Measurements from ENCODE around the gene GOLGA8B. TPM values are rescaled to one million over a fixed set of nuclear protein-coding genes. Genes with fewer than 3 reads are reported as not detected.

GOLGA8B gene
- total RNA-seq, 6 donors from 2014 or later = 29.8 to 788 (median 115) TPM

DNA sequence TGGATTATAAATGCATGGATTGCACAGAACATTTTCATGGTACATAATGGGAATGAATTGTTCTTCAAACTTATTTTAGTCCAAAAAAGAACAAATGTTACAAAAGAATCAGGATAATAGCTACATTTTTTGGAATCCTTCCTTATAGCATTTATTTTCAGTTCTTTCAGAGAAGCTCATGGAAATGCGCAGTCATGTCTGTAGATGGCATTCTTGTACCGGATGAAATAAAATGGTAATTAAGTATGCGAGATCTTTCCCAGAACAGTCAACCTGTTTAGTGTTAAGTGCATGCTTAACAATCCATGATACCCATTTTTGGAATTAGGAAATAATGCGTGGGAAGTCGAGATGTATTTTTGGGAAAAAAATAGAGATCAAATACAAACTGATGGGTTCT, 38.2 kb upstream of the GOLGA8B start:
- Histone ChIP-seq H3K4me1 (no peaks in the 10 kb centered on the region), H3K36me3 (no peaks in the 10 kb centered on the region), H3K27me3 (no peaks in the 10 kb centered on the region), H3K9me3 (no peaks in the 10 kb centered on the region), H3K4me3 (no peak overlapping the region), H3K27ac (no peak overlapping the region)
- no peak for DNase-seq
- 34 to 43% methylated on average over 5 of the region's 5 CpGs for WGBS, 2 donors
- TF ChIP-seq, protein P1, sequence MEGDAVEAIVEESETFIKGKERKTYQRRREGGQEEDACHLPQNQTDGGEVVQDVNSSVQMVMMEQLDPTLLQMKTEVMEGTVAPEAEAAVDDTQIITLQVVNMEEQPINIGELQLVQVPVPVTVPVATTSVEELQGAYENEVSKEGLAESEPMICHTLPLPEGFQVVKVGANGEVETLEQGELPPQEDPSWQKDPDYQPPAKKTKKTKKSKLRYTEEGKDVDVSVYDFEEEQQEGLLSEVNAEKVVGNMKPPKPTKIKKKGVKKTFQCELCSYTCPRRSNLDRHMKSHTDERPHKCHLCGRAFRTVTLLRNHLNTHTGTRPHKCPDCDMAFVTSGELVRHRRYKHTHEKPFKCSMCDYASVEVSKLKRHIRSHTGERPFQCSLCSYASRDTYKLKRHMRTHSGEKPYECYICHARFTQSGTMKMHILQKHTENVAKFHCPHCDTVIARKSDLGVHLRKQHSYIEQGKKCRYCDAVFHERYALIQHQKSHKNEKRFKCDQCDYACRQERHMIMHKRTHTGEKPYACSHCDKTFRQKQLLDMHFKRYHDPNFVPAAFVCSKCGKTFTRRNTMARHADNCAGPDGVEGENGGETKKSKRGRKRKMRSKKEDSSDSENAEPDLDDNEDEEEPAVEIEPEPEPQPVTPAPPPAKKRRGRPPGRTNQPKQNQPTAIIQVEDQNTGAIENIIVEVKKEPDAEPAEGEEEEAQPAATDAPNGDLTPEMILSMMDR (IDR thresholded peaks at IDR 0.05) = peak in 1 of 6 experiments; percentile 13
- TF ChIP-seq POLR2AphosphoS5 (IDR thresholded peaks at IDR 0.05) = no peak
- no peak for ATAC-seq (ENCODE audit: low FRiP score in 2 of 2)

DNA sequence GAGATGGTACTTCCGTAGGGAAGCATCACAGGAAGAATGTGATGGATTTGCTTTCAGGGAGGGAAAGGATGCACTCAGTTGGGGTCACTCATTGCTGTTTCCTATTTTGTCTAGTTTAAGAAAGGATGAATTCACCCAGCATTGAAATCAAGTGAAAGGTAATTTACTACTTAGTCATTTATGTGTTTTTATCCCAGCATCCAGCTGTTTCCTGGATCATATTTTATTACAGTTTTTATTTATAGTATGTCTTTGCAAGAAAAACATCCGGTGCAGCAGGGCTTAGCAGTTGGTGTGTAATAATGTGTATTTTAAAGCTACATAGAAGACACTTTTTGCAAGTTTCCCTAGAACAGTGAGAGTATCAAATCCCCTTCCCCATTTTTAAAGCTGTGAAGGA, 37.4 kb upstream of the GOLGA8B start:
- Histone ChIP-seq H3K36me3 (no peaks in the 10 kb centered on the region), H3K4me1 (no peaks in the 10 kb centered on the region), H3K9me3 (no peaks in the 10 kb centered on the region), H3K27ac (no peak overlapping the region), H3K4me3 (no peak overlapping the region), H3K27me3 (no peaks in the 10 kb centered on the region)
- WGBS, 2 donors = 28 to 30% methylated on average over 2 of the region's 2 CpGs
- no peak for DNase-seq
- TF ChIP-seq POLR2AphosphoS5 (IDR thresholded peaks at IDR 0.05) = no peak
- ATAC-seq (ENCODE audit: low FRiP score in 2 of 2) = no peak

DNA sequence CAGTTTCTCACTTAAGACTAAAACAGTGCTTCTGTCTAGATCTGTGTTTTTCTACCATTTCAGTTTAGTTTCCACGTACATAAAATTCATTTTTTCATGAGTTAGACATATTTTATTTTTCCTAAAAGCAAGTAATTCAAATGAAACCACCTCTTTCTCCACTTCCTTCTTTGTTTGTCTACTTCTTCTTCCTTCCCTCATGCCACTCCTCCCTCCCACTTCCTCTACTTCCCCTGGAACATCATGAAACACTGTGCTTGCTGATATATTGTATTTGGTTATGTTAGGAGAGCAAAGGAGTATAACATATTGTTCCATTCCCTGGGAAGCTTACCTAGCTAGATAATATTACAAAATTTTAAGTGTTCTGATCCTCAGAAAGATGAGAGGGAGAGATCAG, 36.7 kb upstream of the GOLGA8B start:
- no peaks in the 10 kb centered on the region for H3K4me1 ChIP-seq
- no peak overlapping the region for H3K27ac ChIP-seq
- no peaks in the 10 kb centered on the region for H3K9me3 ChIP-seq
- WGBS, 2 donors = 0 to 90% methylated on average over 1 of the region's 1 CpG
- no peaks in the 10 kb centered on the region for H3K36me3 ChIP-seq
- DNase-seq = no peak
- peak in 1 of 2 donors; percentile 42 for ATAC-seq (ENCODE audit: low FRiP score in 2 of 2)
- no peaks in the 10 kb centered on the region for H3K27me3 ChIP-seq
- TF ChIP-seq POLR2AphosphoS5 (IDR thresholded peaks at IDR 0.05) = no peak
- TF ChIP-seq POLR2A (IDR thresholded peaks at IDR 0.05) = no peak
- TF ChIP-seq, protein P1 (IDR thresholded peaks at IDR 0.05) = no peak
- no peak for TF ChIP-seq EP300 (IDR thresholded peaks at IDR 0.05)
- H3K4me3 ChIP-seq = no peak overlapping the region

DNA sequence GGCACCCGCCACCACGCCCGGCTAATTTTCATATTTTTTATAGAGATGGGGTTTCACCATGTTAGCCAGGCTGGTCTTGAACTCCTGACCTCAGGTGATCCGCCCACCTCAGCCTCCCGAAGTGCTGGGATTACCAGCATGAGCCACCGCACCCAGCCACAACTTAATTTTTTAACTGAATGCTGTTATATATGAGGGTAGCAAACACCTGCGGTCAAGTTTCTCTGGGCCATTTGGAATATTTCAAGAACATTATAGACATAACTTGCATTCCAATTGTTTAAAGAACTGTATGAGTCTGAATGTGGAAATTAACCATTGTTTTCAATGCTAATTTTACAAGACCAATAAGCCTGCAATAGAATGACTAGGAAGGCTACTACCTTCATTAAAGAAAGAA, 35.7 kb upstream of the GOLGA8B start:
- Histone ChIP-seq H3K4me1 (no peaks in the 10 kb centered on the region), H3K27ac (no peak overlapping the region), H3K27me3 (no peaks in the 10 kb centered on the region), H3K9me3 (no peaks in the 10 kb centered on the region), H3K4me3 (no peak overlapping the region), H3K36me3 (no peaks in the 10 kb centered on the region)
- TF ChIP-seq, protein P1 (IDR thresholded peaks at IDR 0.05) = no peak
- TF ChIP-seq EP300 (IDR thresholded peaks at IDR 0.05) (no peak), POLR2AphosphoS5 (IDR thresholded peaks at IDR 0.05) (no peak), POLR2A (IDR thresholded peaks at IDR 0.05) (no peak)
- ATAC-seq (ENCODE audit: low FRiP score in 2 of 2) (no peak), DNase-seq (no peak)
- WGBS, 2 donors = 93 to 94% methylated on average over 6 to 7 of the region's 7 CpGs

DNA sequence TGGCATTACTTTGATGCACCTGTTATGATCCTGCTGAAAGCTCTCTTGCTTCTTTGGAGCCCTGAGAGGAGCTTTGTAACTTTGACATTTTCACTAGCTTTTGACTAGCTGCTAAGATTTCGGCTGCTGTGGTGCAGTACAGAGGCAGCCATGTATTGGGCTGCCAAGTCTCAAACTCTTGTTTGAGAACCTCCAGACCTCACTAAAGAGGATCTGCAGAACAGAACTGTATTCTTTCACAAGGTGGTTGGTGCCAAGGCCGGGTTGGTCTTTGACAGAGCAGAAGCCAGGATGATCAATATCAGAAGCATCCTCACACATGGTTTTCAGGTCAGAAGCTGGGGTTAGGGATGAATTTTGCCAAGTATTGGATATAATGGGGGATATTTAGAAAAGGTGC, 34.6 kb upstream of the GOLGA8B start:
- H3K27ac ChIP-seq = no peak overlapping the region
- H3K4me3 ChIP-seq = no peak overlapping the region
- no peaks in the 10 kb centered on the region for H3K27me3 ChIP-seq
- H3K9me3 ChIP-seq = no peaks in the 10 kb centered on the region
- no peaks in the 10 kb centered on the region for H3K36me3 ChIP-seq
- TF ChIP-seq EP300 (IDR thresholded peaks at IDR 0.05) = no peak
- TF ChIP-seq, protein P1 (IDR thresholded peaks at IDR 0.05) = no peak
- no peak for TF ChIP-seq POLR2A (IDR thresholded peaks at IDR 0.05)
- no peak for TF ChIP-seq POLR2AphosphoS5 (IDR thresholded peaks at IDR 0.05)
- WGBS, 2 donors = 79 to 84% methylated on average over 2 of the region's 2 CpGs
- DNase-seq = no peak
- H3K4me1 ChIP-seq = no peaks in the 10 kb centered on the region
- ATAC-seq (ENCODE audit: low FRiP score in 2 of 2) = no peak
